Activated T-cell treated with anti-CD3 and anti-CD28 coated beads, Interleukin-2, amount 50 U/mL, for 1 hour (primary cell): Measurements from ENCODE around the gene SPO11.

ENCODE experiments used
- DNase-seq: peaks from one replicate; pipeline ENCODE4 v3.0.0-alpha.2; 2020

Gene SPO11

GRCh38 chr20:57329608-57330221, at the start of gene SPO11:
SPO11 (plus strand) TSS chr20:57329803; CDS start chr20:57329868, 65 bp downstream.
- DNase-seq = no peak

DNA sequence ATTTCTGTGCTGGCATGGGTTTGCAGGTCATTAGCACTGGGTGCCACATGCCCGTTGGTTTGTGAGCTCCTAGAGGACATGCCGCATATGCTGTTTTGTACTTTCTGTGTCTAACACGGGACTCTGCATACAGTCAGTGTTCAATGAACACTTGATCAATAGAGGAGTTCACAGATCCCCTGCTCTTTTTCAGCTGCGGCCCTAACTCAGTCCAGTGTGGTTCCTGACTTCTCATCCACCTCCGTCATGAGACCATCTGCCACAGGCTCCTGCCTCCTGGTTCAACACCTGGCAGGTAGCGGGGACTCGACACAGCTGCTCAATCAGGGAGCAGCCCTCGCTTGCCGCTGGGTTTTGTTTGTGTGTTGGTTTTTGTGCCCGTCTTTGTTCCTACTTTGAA, 49.4 kb upstream of the SPO11 start:
- DNase-seq = no peak

- DNase-seq = no peak
Observed at GRCh38 chr20:57281900-57282299, 47.7 kb upstream of the SPO11 start.

GRCh38 chr20:57282670-57283361, 46.8 kb upstream of the SPO11 start:
- DNase-seq = no peak

DNA sequence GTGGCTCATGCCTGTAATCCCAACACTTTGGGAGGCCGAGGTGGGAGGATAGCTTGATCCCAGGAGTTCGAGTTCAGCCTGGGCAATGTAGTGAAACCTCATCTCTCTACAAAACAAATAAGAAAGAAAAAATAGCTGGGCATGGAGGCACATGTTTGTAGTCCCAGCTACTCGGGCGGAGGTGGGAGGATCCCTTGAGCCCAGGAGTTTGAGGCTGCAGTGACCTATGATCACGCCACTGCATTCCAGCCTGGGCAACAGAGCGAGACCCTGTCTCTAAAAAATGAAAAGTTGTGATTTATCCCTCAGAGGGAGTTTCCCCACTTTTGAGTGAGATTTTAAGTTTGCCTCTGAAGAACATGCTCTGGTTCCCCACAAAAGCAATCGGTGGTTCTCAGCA, 45.7 kb upstream of the SPO11 start:
- DNase-seq = no peak

DNA sequence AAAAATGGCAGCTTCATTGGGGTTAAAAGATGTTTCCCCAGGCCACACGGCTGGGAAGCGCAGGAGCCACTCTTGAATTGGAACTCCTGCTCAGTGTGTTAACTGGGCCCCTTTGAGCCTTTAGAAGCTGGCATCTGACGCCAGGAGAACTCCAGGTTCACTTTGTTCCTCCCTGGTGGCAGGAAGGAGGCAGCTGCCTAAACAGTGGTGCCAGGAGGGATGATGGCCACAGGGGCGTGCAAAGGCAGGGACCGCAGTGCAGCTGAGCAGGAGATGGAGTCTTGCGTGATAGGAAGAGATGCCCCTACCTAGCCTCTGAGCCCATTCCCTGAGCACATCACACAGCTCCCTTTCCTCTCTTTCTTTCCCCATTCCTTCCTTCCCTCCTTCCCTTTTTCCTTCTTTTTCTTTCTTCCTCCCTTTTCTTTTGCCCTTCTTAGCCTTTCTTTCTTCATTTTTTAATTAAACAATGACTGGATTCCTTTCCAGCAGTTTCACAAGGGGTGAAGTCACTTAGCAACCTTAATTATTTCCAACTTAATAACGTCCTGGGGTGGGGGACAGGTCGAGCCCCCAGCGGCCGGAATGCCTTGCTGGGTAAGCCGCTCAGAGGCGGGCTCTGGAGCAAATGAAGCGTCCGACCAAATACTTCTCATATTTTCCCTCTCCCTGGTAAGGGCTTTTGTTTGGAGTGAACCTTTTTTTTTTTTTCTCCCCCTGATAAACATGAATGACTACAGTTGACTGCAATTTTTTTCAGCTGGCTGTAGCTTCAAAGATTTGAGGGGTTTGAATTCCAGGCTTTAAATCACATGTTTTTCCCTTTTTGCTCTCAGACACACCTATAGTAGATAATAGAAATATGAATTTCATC, 42.4 kb upstream of the SPO11 start:
- DNase-seq = no peak

GRCh38 chr20:57287901-57288300, 41.7 kb upstream of the SPO11 start:
- no peak for DNase-seq

DNA sequence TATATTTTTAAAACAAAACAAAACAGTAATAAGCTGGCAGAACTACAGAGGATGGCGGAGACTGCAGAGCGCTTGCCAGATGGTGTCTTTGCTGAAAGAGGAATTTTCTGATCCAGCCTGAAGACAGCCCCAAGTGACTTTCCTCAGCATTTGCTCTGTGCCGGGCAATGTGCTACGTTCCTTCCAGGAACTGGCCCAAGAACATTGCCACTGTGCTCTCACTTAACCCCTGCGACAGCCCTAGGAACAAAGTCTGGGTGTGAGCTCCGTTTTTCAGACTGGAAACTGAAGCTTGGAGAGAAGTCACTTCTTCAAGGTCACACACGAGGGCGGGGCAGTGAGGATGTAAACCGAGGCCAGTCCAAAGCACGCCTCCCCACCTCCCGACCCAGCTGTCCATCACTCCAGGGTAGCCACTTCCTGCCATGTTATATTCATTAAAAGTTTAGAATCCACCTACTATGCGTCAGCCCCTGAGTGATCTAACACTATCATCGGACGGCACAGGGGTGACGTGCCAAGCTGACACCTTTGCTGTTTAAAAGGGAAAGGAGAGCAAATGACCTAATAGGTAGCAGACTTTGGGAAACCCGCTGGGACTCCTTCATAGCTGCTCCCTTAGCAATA, 40.8 kb upstream of the SPO11 start:
- DNase-seq = no peak

DNA sequence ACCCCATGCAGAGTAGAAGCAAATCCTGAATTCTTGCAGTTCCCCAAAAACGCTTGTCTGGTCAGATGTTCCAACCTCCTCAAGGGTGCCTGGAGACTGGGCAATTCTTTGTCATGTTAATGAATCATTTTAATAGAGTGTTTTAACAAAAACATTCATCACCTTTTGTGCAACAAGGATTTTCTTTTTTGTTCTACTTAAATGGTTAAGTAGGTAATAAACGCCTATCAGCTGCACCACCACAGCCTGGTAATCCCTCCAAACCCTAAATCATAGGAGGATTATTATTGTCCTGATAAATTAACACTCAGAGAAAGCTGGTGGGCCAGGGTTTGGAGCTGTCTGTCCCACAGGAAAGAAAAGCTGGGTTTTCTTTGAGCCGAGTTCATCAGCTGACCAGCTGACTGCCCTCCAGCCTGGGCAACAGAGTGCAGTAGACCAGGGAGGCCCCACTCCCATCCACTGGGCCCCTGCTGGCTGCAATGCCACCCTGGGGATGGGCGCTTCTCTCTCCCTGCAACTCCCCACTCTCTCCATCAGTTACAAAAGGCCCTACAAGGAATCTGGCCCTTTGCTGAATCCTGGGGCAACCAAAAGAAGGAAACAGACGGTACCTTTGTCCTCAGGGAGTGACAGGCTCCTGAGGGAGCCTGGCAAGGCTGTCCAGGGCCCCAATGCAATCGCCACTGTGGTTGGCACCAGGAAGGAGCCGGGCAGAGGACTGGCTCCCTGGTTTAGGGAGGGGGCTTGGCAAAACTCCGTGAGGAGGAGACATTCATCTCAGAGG, 40.0 kb upstream of the SPO11 start:
- DNase-seq = no peak

DNA sequence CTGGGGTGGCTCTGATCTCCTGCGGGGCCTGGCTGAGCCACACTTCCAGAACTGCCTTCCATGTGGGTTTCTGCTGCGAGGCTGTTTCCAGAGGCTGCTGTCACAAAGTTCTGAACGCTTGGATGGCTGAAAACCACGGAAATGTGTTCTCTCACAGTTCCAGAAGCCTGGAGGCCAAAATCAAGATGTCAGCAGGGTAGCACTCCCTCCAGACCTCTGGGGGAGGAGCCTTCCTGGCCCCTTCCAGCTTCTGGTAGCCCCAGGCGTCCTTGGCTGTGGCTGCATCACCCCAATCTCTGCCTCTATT, 39.5 kb upstream of the SPO11 start:
- DNase-seq = no peak

- DNase-seq = no peak
Observed at GRCh38 chr20:57291003-57291402, 38.6 kb upstream of the SPO11 start.

DNA sequence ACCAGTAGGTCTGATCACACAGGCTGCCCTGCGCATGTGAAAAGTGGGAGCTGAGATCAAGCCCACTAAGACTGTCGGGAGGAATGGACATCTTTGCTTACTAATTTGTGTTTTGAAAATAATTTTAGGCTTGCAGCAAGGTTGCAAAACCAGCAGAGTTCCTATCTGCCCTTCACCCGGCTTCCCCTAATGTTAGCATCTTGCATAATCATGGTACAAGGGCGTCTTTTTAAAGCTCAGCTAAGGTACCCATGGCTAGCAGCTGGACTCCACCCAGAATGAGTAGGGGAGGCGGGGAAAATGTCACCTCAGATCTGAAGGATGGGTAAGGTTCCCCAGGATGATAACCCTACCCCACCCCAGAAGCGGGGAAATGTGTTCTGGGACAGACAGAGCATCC, 37.9 kb upstream of the SPO11 start:
- DNase-seq = no peak

DNA sequence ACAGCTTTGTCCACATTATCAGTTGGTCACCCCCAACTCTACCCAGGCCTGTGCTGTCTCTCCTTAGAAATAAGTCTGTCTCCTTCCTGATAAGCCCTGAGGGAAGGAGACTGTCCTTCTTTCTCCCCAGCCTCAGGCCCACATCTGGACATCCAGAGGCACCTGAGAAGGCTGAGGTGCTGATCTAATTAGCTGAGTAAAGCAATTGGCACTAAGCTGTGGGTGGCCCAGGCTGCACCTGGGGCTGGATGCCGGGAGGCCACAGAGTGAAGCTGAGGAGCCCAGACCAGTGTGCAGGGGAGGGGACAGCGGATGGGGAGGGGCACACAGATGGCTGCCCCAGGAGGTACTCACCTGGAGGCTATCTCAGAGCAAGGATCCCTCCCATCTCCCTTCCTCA, 37.0 kb upstream of the SPO11 start:
- no peak for DNase-seq

DNA sequence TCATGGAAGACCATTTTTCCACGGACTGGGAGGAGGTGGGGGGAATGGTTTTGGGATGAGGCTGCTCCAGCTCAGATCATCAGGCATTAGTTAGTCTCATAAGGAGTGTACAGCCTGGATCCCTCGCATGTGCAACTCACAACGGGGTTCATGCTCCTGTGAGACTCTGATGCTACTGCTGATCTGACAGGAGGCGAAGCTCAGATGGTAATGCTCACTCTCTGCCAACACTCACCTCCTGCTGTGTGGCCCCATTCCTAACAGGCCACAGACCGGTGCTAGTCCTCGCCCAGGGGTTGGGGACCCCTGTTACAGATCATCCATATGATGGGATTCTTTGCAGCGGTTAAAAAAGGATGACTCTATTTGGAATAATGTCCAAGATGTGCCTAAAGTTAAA, 35.6 kb upstream of the SPO11 start:
- no peak for DNase-seq

DNA sequence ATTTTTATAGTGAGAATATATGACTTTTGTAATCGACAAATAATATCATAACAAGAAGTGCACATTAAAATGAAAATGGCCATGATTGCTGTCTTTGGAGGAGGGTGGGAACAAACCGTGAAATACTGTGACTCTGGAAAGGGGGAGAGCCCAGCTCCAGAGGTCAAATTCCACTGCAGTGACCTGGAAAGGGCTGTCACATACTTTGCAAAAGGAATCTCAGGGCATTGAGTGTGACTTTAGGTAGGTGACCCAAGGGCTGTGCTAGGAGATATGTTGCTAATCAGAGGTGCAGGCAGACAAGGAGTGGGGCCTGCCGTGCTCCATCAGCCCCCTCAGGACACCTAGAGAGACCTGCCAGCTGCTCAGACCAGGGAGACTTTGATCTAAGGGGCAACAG, 35.1 kb upstream of the SPO11 start:
- DNase-seq = no peak

GRCh38 chr20:57298457-57298856, 31.1 kb upstream of the SPO11 start:
- no peak for DNase-seq

DNA sequence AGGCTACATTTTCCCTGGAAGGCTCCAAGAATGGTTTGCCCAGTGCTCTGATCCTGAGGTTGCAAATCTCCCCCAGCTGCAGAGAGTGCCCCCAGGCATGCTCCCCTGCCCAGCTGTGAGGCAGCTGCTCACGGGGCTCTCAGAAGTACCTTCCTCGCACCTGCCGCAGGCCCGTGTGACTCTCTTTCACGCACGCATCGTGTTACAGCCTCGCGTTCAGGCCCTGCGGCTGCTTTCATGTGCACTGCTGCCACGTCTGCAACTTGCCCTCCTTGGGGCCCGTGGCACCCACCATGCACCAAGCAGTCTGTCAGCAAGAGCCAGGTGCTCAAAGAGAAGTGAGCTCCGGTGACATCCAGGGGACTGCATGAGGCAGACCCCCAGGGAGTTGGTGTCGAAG, 28.6 kb upstream of the SPO11 start:
- DNase-seq = no peak

- no peak for DNase-seq
Observed at GRCh38 chr20:57306747-57307146, 22.9 kb upstream of the SPO11 start.

- no peak for DNase-seq
Observed at GRCh38 chr20:57308451-57309271, 20.9 kb upstream of the SPO11 start.

- no peak for DNase-seq
Observed at GRCh38 chr20:57309544-57310115, 20.0 kb upstream of the SPO11 start.

DNA sequence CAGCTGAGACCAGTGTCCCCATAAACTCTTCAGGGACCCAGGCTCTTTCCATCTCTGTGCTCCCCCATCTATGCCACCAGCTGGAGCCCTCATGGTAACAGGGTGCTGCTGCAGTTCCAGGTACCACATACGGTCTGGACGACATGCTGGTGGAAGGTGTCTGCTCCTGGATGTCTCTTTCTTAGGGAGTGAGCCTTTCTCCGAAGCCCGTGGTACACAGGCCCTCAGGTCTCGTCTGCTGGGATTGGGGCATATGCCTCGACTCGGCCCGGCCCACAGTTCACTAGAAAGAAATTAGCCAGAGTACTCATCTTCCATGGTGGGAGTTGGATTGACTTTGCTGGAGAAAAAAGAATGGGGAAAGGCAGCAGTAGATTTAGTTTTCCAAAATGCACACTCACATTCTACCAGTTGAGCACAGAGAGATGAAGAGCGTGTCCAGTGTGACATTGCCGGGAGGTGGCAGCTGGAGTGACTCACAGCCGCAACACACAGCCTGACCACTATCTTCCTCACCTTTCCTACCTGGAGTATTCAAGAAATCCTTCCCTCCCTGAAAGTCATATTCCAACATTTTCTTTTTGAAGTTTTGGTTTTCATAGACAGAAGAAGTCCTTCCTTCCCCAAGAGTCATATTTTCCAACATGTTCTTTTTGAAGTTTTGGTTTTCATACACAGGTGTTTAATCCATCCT, 18.6 kb upstream of the SPO11 start:
- DNase-seq = no peak
